IMR-90 (cell line): ENCODE measurements around the gene ARMC9. TPM values are rescaled to one million over a fixed set of nuclear protein-coding genes. Genes with fewer than 3 reads are reported as not detected.

Experiments used
- ATAC-seq: fragments of 200-7000 bp; cut with Tn5 transposase; 2 replicates; pipeline ENCODE4 v1.9.1; 2020; ENCODE audit warnings: low read depth, mild to moderate bottlenecking, moderate library complexity
- Bru-seq: library from RNA; stranded (reverse); fragments of 400-500 nt; gene quantifications from one replicate; lab custom pipeline; 2021; lab: Mats Ljungman, UMichigan
- BruChase-seq, 2 experiments: library from RNA; stranded (reverse); fragments of 400-500 nt; gene quantifications; one replicate each; lab custom pipeline; 2021; lab: Mats Ljungman, UMichigan
- BruUV-seq: library from RNA; stranded (reverse); fragments of 400-500 nt; replicated peaks from 2 replicates; lab custom pipeline; 2021; lab: Mats Ljungman, UMichigan
- CTCF ChIA-PET: fragments of 300-600 bp; formaldehyde crosslinking; extraction: SDS; loops from one replicate; lab custom pipeline; 2021; ENCODE audit warnings: antibody characterized with exemption; lab: Yijun Ruan, JAX
- POLR2A ChIA-PET: fragments of 300-600 bp; sonication (Branson Sonifier 250); formaldehyde crosslinking; loops from one replicate; lab custom pipeline; 2022; ENCODE audit warnings: antibody characterized with exemption; ENCODE audit not compliant: unreplicated experiment; lab: Charles Lee
- DNase-seq: peaks from one replicate; pipeline ENCODE4 v3.0.0; 2013
- H2AFZ ChIP-seq: replicated peaks from 2 replicates; pipeline ENCODE3; 2013; ENCODE audit warnings: low read length, mild to moderate bottlenecking; ENCODE audit not compliant: poor library complexity
- H2AK5ac ChIP-seq: 2 replicates; pipeline ENCODE4 v1.6.1; 2013; ENCODE audit warnings: low read depth, low read length, inconsistent platforms
- H2AK9ac ChIP-seq: replicated peaks from 2 replicates; pipeline ENCODE3; 2013; ENCODE audit warnings: mild to moderate bottlenecking, low read depth, low read length, moderate library complexity; ENCODE audit not compliant: poor library complexity
- H2BK120ac ChIP-seq: 2 replicates; pipeline ENCODE4 v1.6.1; 2013; ENCODE audit warnings: low read depth, low read length, inconsistent platforms
- H2BK15ac ChIP-seq: 3 replicates; pipeline ENCODE4 v1.6.1; 2013; ENCODE audit warnings: low read depth, low read length, inconsistent platforms
- H2BK20ac ChIP-seq: 2 replicates; pipeline ENCODE4 v1.6.1; 2013; ENCODE audit warnings: low read depth, mild to moderate bottlenecking, inconsistent platforms, low read length, moderate library complexity
- H2BK5ac ChIP-seq: 2 replicates; pipeline ENCODE4 v1.6.1; 2013; ENCODE audit warnings: mild to moderate bottlenecking, low read depth, low read length, inconsistent platforms; ENCODE audit not compliant: poor library complexity, severe bottlenecking
- H3K14ac ChIP-seq: replicated peaks from 2 replicates; pipeline ENCODE4 v1.6.1; 2013; ENCODE audit warnings: low read depth, low read length, inconsistent platforms
- H3K18ac ChIP-seq: 2 replicates; pipeline ENCODE4 v1.6.1; 2013; ENCODE audit warnings: low read depth, low read length, control low read depth
- H3K23ac ChIP-seq: 2 replicates; pipeline ENCODE4 v1.6.1; 2013; ENCODE audit warnings: low read depth, low read length, inconsistent platforms
- H3K27ac ChIP-seq: 2 replicates; pipeline ENCODE4 v1.5.1; 2013; ENCODE audit warnings: mild to moderate bottlenecking, control low read depth, low read length; ENCODE audit not compliant: insufficient read depth
- H3K27me3 ChIP-seq: 2 replicates; pipeline ENCODE4 v1.6.1; 2013; ENCODE audit warnings: low read length; ENCODE audit not compliant: control insufficient read depth, insufficient read depth
- H3K36me3 ChIP-seq: 2 replicates; pipeline ENCODE4 v1.6.1; 2013; ENCODE audit warnings: low read length, mixed read lengths; ENCODE audit not compliant: control insufficient read depth, insufficient read depth
- H3K4ac ChIP-seq: 2 replicates; pipeline ENCODE4 v1.6.1; 2013; ENCODE audit warnings: low read depth, low read length, inconsistent platforms
- H3K4me1 ChIP-seq: 2 replicates; pipeline ENCODE4 v1.6.1; 2013; ENCODE audit warnings: low read length, mixed read lengths; ENCODE audit not compliant: control insufficient read depth, insufficient read depth
- H3K4me2 ChIP-seq: 2 replicates; pipeline ENCODE4 v1.6.1; 2013; ENCODE audit warnings: low read depth, mild to moderate bottlenecking, control low read depth, low read length, moderate library complexity
- H3K4me3 ChIP-seq: 2 replicates; pipeline ENCODE4 v1.5.1; 2013; ENCODE audit warnings: low read depth, mild to moderate bottlenecking, control low read depth, low read length, moderate library complexity; ENCODE audit not compliant: insufficient read depth
- H3K56ac ChIP-seq: 2 replicates; pipeline ENCODE4 v1.6.1; 2013; ENCODE audit warnings: low read length, inconsistent platforms; ENCODE audit not compliant: insufficient read depth; ENCODE audit errors: extremely low read depth
- H3K79me1 ChIP-seq, 2 experiments: 2 replicates each; pipeline ENCODE4 v1.6.1; 2013; ENCODE audit warnings: low read length in 2 of 2, inconsistent platforms in 1 of 2, low read depth in 1 of 2
- H3K9ac ChIP-seq: 2 replicates; pipeline ENCODE4 v1.6.1; 2013; ENCODE audit warnings: low read depth, low read length, control low read depth
- H3K9me1 ChIP-seq: 2 replicates; pipeline ENCODE4 v1.6.1; 2013; ENCODE audit warnings: low read length, inconsistent platforms; ENCODE audit not compliant: insufficient read depth
- H3K9me3 ChIP-seq: 2 replicates; pipeline ENCODE4 v1.6.1; 2013; ENCODE audit warnings: low read length; ENCODE audit not compliant: control insufficient read depth, insufficient read depth
- H4K20me1 ChIP-seq: 2 replicates; pipeline ENCODE4 v1.6.1; 2013; ENCODE audit warnings: low read length, inconsistent platforms; ENCODE audit not compliant: insufficient read depth
- H4K5ac ChIP-seq: 2 replicates; pipeline ENCODE4 v1.6.1; 2013; ENCODE audit warnings: mild to moderate bottlenecking, low read depth, low read length, control low read depth
- H4K8ac ChIP-seq, 2 experiments: 2 replicates each; pipeline ENCODE4 v1.6.1; 2013; ENCODE audit warnings: low read depth in 2 of 2, low read length in 2 of 2, control low read depth in 1 of 2, inconsistent platforms in 1 of 2
- H4K91ac ChIP-seq: 2 replicates; pipeline ENCODE4 v1.6.1; 2013; ENCODE audit warnings: low read depth, low read length, inconsistent platforms; ENCODE audit not compliant: insufficient read depth
- BHLHE40 ChIP-seq: fragments of 150-350 bp; IDR thresholded peaks from 2 replicates; pipeline ENCODE4 v1.6.1; 2016; ENCODE audit warnings: mild to moderate bottlenecking, low read depth, low read length
- CHD1 ChIP-seq: IDR thresholded peaks from 2 replicates; pipeline ENCODE4 v1.6.1; 2012; ENCODE audit warnings: low read depth, low read length, improper control_type of control experiment
- MAFK ChIP-seq: IDR thresholded peaks from 2 replicates; pipeline ENCODE4 v1.6.1; 2012; ENCODE audit warnings: low read depth, low read length, improper control_type of control experiment
- MAZ ChIP-seq: IDR thresholded peaks from 2 replicates; pipeline ENCODE4 v1.6.1; 2012; ENCODE audit warnings: low read depth, mild to moderate bottlenecking, low read length, improper control_type of control experiment, moderate library complexity, borderline replicate concordance
- MXI1 ChIP-seq: IDR thresholded peaks from 2 replicates; pipeline ENCODE4 v1.6.1; 2012; ENCODE audit warnings: low read depth, mild to moderate bottlenecking, low read length, moderate library complexity, borderline replicate concordance
- NFE2L2 ChIP-seq: fragments of 150-350 bp; IDR thresholded peaks from 2 replicates; pipeline ENCODE4 v1.6.1; 2016; ENCODE audit warnings: low read depth, mild to moderate bottlenecking, low read length
- RCOR1 ChIP-seq: IDR thresholded peaks from 2 replicates; pipeline ENCODE4 v1.6.1; 2012; ENCODE audit warnings: mild to moderate bottlenecking, low read length, improper control_type of control experiment; ENCODE audit not compliant: insufficient replicate concordance
- RFX5 ChIP-seq: IDR thresholded peaks from 2 replicates; pipeline ENCODE4 v1.8.0; 2012; ENCODE audit warnings: low read depth, mild to moderate bottlenecking, low read length, moderate library complexity
- SMC3 ChIP-seq: fragments of 150-350 bp; IDR thresholded peaks from 2 replicates; pipeline ENCODE4 v1.6.1; 2016; ENCODE audit warnings: low read depth, mild to moderate bottlenecking, antibody characterized with exemption, low read length, moderate library complexity
- WGBS, 2 experiments: methylation state at CpG; one replicate each; pipeline versions ENCODE4 v1.1.5 to v1.1.7; 2013; ENCODE audit warnings: missing lambda C conversion rate in 2 of 2; ENCODE audit not compliant: insufficient read length in 1 of 2; ENCODE audit errors: extremely low coverage in 2 of 2; 5-methylcytosine and 5-hydroxymethylcytosine counted together
- dilution Hi-C: fragments of 300-500 bp; cut with HindIII; formaldehyde crosslinking; loops from one replicate; pipeline ENCODE4 v1.14.3; 2018; ENCODE audit warnings: low sequenced_read_pairs; ENCODE audit not compliant: unreplicated experiment
- in situ Hi-C: fragments of 300-500 bp; cut with MboI; formaldehyde crosslinking; loops from 3 replicates; pipeline ENCODE4 v1.14.3; 2019; ENCODE audit warnings: low sequenced_read_pairs, inconsistent platforms, mixed read lengths
- intact Hi-C: fragments of 100-400 bp; cut with micrococcal nuclease; formaldehyde crosslinking; loops from 2 replicates; pipeline ENCODE4 v1.10.0; 2022
- long read RNA-seq: library from polyadenylated mRNA; unstranded; transcript quantifications from one replicate; pipeline ENCODE4 v2.0.0, GENCODE V29; 2021; ENCODE audit not compliant: unreplicated experiment
- polyA plus RNA-seq, 3 experiments: library from polyadenylated mRNA; depleted of rRNA; stranded (reverse); fragments of >200 nt; gene quantifications; 2 replicates each; pipeline ENCODE4 v1.2.3, GENCODE V29; 2012; ENCODE audit warnings: low replicate concordance in 1 of 3
- total RNA-seq: library from RNA; depleted of rRNA; stranded (reverse); fragments of >200 nt; gene quantifications from 2 replicates; pipeline ENCODE4 v1.2.3, GENCODE V29; 2012; rRNA removed
- TF ChIP-seq, protein P1 (sequence below): conservative IDR thresholded peaks from 2 replicates; pipeline ENCODE4 v1.5.1; 2012; ENCODE audit warnings: mild to moderate bottlenecking, low read depth, low read length, improper control_type of control experiment

Gene ARMC9, protein sequence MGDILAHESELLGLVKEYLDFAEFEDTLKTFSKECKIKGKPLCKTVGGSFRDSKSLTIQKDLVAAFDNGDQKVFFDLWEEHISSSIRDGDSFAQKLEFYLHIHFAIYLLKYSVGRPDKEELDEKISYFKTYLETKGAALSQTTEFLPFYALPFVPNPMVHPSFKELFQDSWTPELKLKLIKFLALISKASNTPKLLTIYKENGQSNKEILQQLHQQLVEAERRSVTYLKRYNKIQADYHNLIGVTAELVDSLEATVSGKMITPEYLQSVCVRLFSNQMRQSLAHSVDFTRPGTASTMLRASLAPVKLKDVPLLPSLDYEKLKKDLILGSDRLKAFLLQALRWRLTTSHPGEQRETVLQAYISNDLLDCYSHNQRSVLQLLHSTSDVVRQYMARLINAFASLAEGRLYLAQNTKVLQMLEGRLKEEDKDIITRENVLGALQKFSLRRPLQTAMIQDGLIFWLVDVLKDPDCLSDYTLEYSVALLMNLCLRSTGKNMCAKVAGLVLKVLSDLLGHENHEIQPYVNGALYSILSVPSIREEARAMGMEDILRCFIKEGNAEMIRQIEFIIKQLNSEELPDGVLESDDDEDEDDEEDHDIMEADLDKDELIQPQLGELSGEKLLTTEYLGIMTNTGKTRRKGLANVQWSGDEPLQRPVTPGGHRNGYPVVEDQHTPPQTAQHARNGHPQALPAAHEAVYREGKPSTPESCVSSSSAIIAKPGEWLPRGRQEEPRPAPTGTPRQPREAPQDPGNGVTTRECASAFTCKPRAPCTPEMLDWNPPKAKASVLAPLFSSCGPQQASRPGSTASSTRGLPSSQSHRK
- total RNA-seq (39.4 and 46.6 TPM in 2 replicates), polyA plus RNA-seq (2012; rRNA removed) (33.6 and 36.0 TPM in 2 replicates), Bru-seq, nascent RNA (percentile 90 among the genes with signal in this experiment), BruChase-seq, experiment 1, labeled RNA remaining after a 6-hour chase (percentile 93 among the genes with signal in this experiment), BruChase-seq, experiment 2, labeled RNA remaining after a 2-hour chase (percentile 89 among the genes with signal in this experiment)
- 29.9 and 42.2 TPM in 2 replicates for polyA plus RNA-seq (2012; cell fraction: cytosol; rRNA removed)
- 46.6 and 56.9 TPM in 2 replicates for polyA plus RNA-seq (2012; cell fraction: nucleus; rRNA removed; ENCODE audit: low replicate concordance)
- long read RNA-seq, transcript ARMC9-201 (21 exons, 2,300 nt): major isoform, 30 of 84 reads
- long read RNA-seq, partial matches to known transcripts: 14 of 84 reads
- long read RNA-seq, other reads (novel, unspliced or antisense): 39 of 84 reads

DNA sequence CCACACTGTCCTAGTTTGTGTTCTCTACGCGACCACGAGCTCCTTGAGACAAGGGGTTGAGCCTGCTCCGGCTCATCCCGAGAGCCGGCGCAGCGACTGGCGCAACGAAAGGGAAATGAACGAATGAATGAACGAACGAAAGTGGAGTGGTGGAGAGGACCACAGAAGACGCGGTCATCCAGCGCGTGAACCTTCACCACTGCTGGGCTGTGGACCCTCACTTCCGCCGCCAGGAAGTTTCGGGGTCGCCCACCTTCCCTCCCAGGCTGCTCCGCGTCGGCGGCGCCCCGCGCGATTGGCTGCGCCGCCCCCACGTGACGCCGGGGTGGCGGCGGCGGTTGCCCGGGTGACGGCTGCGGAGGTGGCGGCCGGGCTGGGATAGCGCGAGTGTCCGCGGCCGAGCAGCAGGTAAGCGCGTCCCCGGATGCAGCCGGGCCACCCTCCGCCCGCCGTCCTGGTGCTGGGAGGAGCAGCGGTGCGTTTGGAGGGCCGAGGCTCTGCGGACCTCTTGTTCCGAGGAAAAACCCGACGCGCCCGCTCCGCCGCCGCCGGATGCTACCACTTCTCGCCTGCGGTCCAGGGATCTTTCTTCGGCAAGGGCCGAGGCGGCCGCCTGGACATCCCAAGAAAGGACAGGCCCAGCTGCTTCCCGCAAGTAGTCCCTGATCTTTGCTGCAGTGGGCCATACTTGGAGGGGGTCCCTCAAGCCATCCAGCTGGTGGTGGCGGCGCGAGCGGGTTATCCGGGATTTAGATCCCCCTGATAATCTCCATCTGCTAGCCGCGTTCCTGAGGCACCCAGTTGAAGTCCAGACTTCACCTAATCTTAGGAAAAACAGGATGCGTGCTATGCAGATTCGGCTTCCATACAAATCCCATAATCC, at the start of gene ARMC9:
Gene ARMC9 (plus strand): TSS at position 341 of the 883 bp plus-strand sequence. CDS start 7,608 bp downstream, outside the sequence.
- ChIA-PET CTCF (no interaction called here), POLR2A (no interaction called here)
- Histone ChIP-seq H3K23ac (peak within 1 kb of the TSS; percentile 94), H4K8ac (peak within 1 kb of the TSS; percentile 97 to 98), H3K4ac (peak within 1 kb of the TSS; percentile 97), H3K18ac (peak within 1 kb of the TSS; percentile 84), H4K20me1 (peaks cover 10% of the 10 kb centered on the region), H3K56ac (peak within 1 kb of the TSS; percentile 97), H3K4me3 (peak within 1 kb of the TSS; percentile 95), H2BK120ac (peak within 1 kb of the TSS; percentile 84), H2AFZ (peak within 1 kb of the TSS; percentile 97), H2BK20ac (peak within 1 kb of the TSS; percentile 58), H4K5ac (peak within 1 kb of the TSS; percentile 100), H2AK5ac (peak within 1 kb of the TSS; percentile 83), H3K9me3 (no peaks in the 10 kb centered on the region), H3K9me1 (peaks cover 21% of the 10 kb centered on the region), H2BK15ac (peak within 1 kb of the TSS; percentile 63; the same call in 2 of the 3 replicates), H3K79me1 (peaks cover 31 to 56% of the 10 kb centered on the region in 2 experiments), H3K9ac (peak within 1 kb of the TSS; percentile 96), H3K4me1 (peaks cover 9% of the 10 kb centered on the region; the same call in 1 of the 2 replicates), H3K27ac (peak within 1 kb of the TSS; percentile 92), H3K27me3 (no peaks in the 10 kb centered on the region), H2AK9ac (peak within 1 kb of the TSS; percentile 87), H2BK5ac (peak within 1 kb of the TSS; percentile 88), H3K14ac (peak within 1 kb of the TSS; percentile 98), H4K91ac (peak within 1 kb of the TSS; percentile 95), H3K4me2 (peak within 1 kb of the TSS; percentile 99), H3K36me3 (peaks cover 5% of the 10 kb centered on the region; the same call in 1 of the 2 replicates)
- ATAC-seq (peak; percentile 96), DNase-seq (peak; percentile 51)
- BruUV-seq: TSS peak; percentile 62
- in situ Hi-C loops (no loop called here), intact Hi-C loops (loop anchor here (2.0 kb wide), 1 partner anchor 24 kb away; no protein-coding TSS in a partner anchor), dilution Hi-C loops (no loop called here)
- WGBS, 2 experiments: 0% methylated on average over 39 of the region's 83 CpGs; no CpG with 5 or more reads in 1 of the 2 experiments
- TF ChIP-seq BHLHE40 (no peak), NFE2L2 (no peak), MAFK (no peak), RFX5 (no peak), SMC3 (no peak), RCOR1 (no peak), CHD1 (no peak), MAZ (no peak; the same call in 1 of the 2 replicates), MXI1 (peak; percentile 59; the same call in 1 of the 2 replicates)
- TF ChIP-seq, protein P1, sequence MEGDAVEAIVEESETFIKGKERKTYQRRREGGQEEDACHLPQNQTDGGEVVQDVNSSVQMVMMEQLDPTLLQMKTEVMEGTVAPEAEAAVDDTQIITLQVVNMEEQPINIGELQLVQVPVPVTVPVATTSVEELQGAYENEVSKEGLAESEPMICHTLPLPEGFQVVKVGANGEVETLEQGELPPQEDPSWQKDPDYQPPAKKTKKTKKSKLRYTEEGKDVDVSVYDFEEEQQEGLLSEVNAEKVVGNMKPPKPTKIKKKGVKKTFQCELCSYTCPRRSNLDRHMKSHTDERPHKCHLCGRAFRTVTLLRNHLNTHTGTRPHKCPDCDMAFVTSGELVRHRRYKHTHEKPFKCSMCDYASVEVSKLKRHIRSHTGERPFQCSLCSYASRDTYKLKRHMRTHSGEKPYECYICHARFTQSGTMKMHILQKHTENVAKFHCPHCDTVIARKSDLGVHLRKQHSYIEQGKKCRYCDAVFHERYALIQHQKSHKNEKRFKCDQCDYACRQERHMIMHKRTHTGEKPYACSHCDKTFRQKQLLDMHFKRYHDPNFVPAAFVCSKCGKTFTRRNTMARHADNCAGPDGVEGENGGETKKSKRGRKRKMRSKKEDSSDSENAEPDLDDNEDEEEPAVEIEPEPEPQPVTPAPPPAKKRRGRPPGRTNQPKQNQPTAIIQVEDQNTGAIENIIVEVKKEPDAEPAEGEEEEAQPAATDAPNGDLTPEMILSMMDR: no peak
